ENCODE data around the gene SLC39A5.

- TF ChIP-seq CTCF (IDR thresholded peaks at IDR 0.05) (no peak), POLR2A (IDR thresholded peaks at IDR 0.05) (no peak), POLR2AphosphoS5 (IDR thresholded peaks at IDR 0.05) (no peak)
Measured at GRCh38 chr12:56229082-56229481, 769 bp upstream of the SLC39A5 start.
